AG10803 (cell line): ENCODE data around the gene SEPTIN6.

Experiments used
- DNase-seq: peaks from one replicate; pipeline ENCODE4 v3.0.0; 2010; ENCODE audit warnings: low read depth
- H3K4me3 ChIP-seq: 2 replicates; pipeline ENCODE4 v1.5.1; 2011; ENCODE audit warnings: mild to moderate bottlenecking, low read length, control low read depth
- TF ChIP-seq, protein P1 (sequence below): conservative IDR thresholded peaks from 2 replicates; pipeline ENCODE4 v1.5.1; 2011; ENCODE audit warnings: mild to moderate bottlenecking, low read length, control low read depth, inconsistent platforms

Gene SEPTIN6

DNA sequence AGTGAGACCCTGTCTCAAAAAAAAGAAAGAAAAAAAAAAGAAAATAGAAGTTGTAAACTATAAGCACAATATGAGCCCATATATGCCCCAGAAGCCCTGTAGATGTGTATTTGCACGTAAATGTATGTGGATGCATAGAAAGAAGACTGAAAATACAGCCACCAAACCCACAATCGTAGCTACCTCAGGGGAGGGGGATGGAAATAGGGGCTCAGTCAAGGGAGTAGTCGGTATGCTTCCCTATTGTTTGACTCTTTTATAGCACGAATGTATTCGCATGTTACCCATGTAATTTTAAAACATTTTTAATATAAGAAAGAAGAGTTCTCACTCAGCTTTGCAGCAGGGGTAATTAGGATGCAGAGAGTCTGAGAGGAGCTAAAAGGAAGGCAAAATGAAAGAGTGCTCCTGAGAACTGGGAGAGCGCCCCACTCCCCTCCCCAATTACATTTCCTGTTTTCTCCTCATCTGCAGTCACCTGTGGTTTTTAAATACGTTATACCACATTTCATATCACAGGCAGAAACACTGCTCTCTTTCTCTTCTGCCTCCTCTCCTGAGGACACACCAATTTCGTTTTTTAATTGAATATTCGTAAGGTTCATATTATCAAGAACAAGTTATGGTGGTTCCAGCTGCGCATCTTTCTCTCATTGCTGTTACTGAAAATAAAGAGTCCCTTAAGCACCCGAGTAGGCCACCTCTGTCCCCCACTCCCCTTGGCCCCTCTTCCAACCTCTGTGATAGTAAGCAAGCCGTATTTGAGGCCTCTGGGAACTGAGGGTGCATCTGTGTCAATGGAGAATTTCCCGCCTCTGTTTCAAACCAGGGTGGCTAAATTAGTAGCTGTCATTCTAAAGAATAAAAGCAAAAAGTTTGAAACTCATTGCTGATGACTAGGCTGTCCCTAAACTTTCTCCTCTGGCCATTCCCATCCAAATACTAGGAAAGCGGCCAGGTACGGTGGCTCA, 10.7 kb downstream of the SEPTIN6 start:
- TF ChIP-seq, protein P1, sequence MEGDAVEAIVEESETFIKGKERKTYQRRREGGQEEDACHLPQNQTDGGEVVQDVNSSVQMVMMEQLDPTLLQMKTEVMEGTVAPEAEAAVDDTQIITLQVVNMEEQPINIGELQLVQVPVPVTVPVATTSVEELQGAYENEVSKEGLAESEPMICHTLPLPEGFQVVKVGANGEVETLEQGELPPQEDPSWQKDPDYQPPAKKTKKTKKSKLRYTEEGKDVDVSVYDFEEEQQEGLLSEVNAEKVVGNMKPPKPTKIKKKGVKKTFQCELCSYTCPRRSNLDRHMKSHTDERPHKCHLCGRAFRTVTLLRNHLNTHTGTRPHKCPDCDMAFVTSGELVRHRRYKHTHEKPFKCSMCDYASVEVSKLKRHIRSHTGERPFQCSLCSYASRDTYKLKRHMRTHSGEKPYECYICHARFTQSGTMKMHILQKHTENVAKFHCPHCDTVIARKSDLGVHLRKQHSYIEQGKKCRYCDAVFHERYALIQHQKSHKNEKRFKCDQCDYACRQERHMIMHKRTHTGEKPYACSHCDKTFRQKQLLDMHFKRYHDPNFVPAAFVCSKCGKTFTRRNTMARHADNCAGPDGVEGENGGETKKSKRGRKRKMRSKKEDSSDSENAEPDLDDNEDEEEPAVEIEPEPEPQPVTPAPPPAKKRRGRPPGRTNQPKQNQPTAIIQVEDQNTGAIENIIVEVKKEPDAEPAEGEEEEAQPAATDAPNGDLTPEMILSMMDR: no peak
- no peak for DNase-seq
- no peak overlapping the region for H3K4me3 ChIP-seq

DNA sequence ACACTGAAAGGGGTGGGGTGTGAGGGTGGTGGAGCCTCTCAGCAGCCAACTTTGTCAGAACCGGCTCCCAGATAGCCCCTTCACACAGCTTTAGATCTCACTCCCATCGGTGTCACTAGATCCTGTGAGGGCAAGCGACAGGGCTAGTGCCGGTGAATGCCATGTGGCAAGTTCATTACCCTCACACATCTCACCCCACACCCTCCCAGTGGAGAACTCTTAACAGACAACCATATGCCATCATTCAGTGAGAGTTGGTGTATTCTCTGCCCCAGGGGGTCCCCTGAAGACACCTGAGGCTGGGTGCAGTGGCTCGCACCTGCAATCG, 15.3 kb downstream of the SEPTIN6 start:
- H3K4me3 ChIP-seq: no peak overlapping the region
- TF ChIP-seq, protein P1: no peak
- no peak for DNase-seq

DNA sequence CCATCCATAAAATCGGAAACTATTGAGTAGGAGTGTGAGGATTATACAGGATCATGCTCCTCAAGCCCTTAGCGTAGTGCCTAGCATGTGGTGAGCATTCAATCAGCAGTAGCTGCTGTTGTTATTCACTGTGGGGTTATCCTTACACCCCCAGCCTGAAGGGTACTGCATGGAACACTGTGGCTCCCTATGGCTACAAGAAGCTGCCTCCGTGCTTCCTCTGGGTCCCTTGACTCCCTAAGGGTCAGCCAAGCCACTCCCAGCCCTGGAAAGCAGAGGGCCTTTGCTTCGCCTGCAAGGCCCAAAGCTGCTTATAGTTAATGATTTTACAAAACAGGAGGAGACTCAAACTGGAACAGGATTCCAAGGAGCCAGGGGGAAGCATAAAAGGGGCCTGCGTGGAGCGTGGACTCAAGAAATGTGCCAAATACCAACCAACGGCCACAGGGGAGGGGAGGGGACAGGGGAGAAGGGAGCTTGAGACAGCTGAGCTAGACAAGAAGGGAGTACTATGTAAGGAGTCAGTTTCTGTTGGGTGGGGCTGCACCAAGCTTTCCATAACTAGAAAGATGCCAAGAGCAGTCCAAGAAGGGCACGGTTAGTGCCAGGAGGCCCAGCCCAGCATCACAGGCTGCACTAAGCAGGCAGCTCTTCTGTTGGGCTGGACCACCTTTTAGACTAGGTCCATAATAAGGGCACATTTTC, 15.9 kb downstream of the SEPTIN6 start:
- no peak overlapping the region for H3K4me3 ChIP-seq
- TF ChIP-seq, protein P1: no peak
- no peak for DNase-seq

DNA sequence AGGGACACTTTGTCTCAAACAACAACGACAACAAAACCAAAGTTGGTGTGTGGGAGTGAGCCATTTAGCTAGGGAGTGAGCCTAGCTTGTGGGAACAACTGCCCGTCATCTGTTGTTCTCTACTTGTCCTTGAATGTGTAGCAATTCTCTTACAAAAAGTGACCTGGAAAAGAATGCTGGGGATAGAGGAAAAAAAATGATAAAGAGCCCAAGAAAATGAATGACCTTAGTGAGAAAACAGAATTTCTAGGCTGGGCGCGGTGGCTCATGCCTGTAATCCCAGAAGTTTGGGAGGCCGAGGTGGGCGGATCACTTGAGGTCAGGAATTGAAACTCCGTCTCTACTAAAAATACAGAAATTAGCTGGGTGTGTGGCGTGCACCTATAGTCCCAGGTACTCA, 19.6 kb downstream of the SEPTIN6 start:
- DNase-seq: no peak
- H3K4me3 ChIP-seq: no peak overlapping the region
- TF ChIP-seq, protein P1: no peak

DNA sequence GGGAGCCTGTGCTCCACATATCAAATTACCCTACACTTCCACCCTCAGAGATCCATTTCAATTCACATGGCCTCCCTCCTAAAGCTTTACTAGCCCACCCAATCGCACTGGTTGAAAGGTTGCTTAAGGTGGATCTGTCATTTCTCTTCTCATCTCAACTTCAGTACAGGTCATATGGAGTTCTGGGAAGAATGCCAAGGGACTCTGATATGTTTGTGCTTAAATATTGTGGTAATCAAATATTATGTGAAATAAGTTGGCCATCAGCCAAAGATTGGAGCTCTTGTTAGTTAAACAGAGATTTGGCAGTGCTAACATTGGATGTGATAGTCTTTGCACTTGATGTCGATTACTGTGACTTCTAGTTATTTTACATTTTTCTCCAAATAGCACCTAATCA, 20.5 kb downstream of the SEPTIN6 start:
- TF ChIP-seq, protein P1: no peak
- no peak overlapping the region for H3K4me3 ChIP-seq
- no peak for DNase-seq

DNA sequence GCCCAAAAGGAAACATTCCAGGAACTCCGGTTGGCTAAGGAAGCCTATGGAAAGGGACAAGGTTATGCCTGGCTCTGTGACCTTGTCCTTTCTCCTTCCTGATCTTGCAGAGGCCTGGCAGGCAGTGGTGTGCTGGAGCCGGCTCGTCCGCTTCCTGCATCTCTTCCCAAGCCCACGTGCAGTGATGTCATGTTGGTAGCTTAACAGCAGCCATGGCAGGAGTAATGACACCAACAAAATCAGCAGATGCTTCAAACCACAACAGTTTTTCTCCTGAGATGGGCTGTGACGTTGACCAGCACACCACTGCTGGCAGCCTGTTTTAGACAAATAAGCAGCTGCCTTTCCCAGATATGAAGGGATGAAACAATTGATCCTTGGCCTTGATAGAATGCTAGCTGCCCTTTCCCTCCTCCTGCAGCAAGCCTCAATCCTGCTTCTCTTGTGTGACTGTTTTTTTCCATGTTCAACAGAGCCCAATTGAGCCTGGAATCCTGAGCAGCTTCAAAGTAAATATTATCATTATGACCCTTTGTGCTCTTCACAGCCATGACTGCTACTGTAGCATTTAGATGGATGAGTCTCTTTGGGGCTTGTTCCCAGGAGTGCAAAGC, 23.4 kb downstream of the SEPTIN6 start:
- H3K4me3 ChIP-seq: no peak overlapping the region
- TF ChIP-seq, protein P1: no peak
- peak; percentile 2 for DNase-seq
